GM20431 (cell line): Measurements from ENCODE around the gene UBE2U.

Experiments
- in situ Hi-C: fragments of 300-500 bp; cut with MseI, MboI; formaldehyde crosslinking; loops from one replicate; pipeline ENCODE4 v1.15.0; 2020; ENCODE audit warnings: low sequenced_read_pairs; ENCODE audit not compliant: unreplicated experiment

UBE2U gene

DNA sequence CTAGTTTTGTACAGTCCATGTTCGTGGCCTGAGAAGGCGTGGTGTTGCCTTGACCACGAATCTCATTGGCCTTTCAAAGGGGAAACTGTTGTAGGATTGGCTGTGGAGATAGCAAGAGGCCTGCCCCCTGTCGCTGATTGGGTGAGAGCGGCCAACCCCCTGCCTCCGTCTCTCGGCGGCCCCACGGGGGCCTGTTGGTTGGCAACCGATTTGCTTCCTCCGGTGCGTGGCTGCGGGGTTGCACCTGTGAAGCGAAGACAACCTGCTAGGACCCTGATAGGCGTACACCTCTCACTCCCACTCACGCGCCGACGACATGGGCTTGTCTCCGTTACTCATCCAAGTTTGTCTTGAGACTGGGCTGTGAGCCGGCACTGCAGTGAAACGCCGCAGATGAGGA, at the start of gene UBE2U:
TSS of gene UBE2U (plus strand) at position 204 of the 400 bp plus-strand sequence. CDS start 428 bp downstream, outside the sequence.
- in situ Hi-C loops, result no loop called here

DNA sequence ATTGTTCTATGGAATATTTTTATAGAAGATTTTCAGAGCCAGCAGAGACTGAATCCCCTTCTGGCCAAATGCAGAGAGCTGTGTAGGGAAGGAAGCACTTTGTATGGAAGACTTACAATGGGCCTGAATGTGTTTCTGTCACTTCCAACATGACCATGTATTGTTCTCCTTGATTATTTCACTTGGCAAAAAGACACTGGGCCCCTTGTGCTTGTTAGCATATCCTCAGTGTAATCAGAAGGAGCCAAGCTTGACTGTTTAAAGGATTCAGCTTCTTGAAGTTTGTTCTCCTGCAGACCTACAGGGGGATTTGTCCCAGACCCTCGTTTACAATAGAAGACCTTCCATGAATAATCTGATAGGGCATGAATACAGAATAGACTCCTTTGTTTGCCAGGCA, 48.1 kb upstream of the UBE2U start:
- in situ Hi-C loops, result no loop called here

DNA sequence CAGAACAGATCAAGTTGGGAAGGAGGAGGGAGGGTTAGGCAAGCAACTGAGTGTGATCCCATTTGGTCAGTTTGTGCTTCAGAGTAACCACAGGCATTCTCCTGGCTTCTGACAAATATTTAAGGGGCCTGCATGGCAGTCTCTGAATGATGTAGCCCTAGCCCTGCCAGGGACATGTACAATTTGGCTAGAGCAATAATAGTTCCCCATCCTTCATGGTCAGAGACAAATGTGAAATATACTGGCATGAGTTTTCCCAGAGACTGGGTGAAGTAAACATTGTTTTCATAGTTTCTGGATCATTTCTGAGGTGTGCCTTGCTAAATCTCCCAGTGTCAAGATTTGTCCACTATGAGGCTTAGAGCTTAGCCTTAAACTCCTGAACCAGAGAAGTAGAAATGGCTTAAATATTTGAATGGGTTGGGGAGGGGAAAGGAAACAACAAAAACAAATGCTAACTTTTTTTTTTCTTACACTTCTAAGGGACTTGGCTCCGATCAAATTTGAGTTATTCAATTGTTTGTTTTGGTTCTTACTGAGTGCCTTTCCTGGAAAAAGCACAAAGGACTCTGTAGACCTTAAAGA, 42.0 kb upstream of the UBE2U start:
- in situ Hi-C loops, result no loop called here

- in situ Hi-C loops, result no loop called here
These were observed 41.3 kb upstream of the UBE2U start for GRCh38 chr1:64162151-64162550.

GRCh38 chr1:64162804-64163203, 40.6 kb upstream of the UBE2U start:
- in situ Hi-C loops, result no loop called here

DNA sequence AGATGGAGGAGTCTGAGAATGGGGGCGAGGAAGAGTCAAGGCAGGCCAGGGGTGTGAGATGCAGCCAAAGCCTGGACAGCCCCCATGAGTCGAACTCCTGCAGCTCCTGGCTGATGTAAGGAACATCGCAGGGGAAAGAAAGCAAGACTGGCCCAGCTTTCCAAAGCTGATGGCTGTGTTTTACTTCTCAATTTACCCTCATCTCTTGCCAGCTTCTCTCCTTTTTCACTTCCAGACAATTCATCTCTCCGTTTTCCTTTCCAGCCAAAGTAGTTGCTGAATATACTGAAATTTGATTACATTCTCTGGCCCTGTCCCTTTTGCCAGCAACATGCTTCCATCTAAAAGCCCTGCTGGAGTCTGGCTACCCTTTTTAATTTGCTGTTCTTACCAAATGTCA, 40.0 kb upstream of the UBE2U start:
- in situ Hi-C loops, result no loop called here

DNA sequence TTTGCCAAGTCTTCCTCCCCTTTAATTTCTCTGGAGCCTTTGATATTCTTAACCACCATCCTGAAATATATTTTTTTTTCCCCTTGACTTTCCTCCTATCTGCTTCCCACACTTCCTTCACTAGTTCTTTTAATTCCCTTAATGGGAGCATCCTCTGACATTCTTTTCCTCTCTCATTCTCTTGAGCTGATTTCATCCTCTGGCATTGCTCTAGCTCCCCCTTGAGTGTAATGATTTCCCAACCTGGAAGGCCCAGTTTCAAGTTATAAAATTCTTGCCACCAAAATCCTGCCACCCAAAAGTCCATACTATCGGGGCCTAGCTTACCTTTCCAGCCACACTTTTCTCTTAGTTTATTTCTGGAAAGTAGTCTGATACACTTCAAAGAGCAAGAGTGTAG, 39.5 kb upstream of the UBE2U start:
- in situ Hi-C loops, result no loop called here

GRCh38 chr1:64166629-64167028, 36.8 kb upstream of the UBE2U start:
- in situ Hi-C loops, result no loop called here

GRCh38 chr1:64167176-64167575, 36.2 kb upstream of the UBE2U start:
- in situ Hi-C loops, result no loop called here

- in situ Hi-C loops, result no loop called here
These were observed 32.2 kb upstream of the UBE2U start for GRCh38 chr1:64171246-64171645.

- in situ Hi-C loops, result no loop called here
These were observed 31.6 kb upstream of the UBE2U start for GRCh38 chr1:64171797-64172281.

GRCh38 chr1:64172458-64172983, 30.9 kb upstream of the UBE2U start:
- in situ Hi-C loops, result no loop called here

DNA sequence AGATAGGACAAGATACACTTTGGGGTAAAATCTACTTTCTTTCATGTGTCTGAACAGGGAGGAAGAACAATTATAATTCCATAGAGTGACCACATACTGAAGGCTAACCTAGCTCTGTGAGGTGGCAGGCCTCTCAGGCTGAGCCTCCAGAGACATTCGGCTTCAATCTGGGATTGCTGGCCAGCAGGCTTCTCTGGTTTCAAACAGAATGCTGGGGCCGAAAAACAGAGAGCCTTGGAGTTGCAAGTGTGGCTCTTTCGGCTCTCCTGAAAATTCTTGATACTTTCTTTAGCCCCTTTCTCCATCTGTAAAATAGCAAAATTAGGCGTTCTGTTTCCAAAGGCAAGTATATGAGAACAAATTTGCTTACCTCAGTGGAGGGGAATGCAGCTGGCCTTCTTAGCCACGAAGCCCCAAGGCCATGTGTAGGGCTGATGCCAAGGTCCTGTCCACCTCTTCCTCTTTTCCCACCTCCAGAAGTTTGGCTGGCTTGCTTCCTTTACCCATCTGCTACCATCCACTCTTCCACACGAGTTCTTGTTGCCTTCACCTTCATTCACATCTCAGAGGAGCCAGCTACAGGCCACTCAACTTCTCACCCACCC, 30.0 kb upstream of the UBE2U start:
- in situ Hi-C loops, result no loop called here

GRCh38 chr1:64175639-64176038, 27.8 kb upstream of the UBE2U start:
- in situ Hi-C loops, result no loop called here

DNA sequence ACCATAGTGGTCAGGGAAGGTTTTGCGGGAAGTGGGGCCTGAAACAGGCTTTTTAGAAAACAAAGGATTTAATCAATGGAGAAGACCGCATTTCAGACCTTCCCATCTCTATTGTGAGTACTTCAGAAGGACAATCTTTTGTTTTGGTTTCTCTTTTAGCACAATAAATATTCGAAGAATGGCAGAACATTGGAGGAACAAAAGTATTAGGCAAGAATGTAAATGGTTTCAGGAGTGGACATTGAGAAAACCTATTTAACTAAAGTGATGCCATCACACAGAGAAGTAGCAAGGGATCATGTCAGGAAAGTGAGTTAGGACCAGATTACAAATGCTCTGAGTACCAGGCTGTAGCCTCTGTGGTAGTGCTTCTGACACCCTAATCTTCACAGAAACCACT, 26.8 kb upstream of the UBE2U start:
- in situ Hi-C loops, result no loop called here

GRCh38 chr1:64179588-64179987, 23.8 kb upstream of the UBE2U start:
- in situ Hi-C loops, result no loop called here

- in situ Hi-C loops, result no loop called here
These were observed 21.2 kb upstream of the UBE2U start for GRCh38 chr1:64182207-64182606.

GRCh38 chr1:64183395-64184002, 19.9 kb upstream of the UBE2U start:
- in situ Hi-C loops, result no loop called here

GRCh38 chr1:64184003-64184440, 19.4 kb upstream of the UBE2U start:
- in situ Hi-C loops, result no loop called here

- in situ Hi-C loops, result no loop called here
These were observed 17.1 kb upstream of the UBE2U start for GRCh38 chr1:64186138-64186897.

- in situ Hi-C loops, result no loop called here
These were observed 16.5 kb upstream of the UBE2U start for GRCh38 chr1:64186898-64187280.
